HG03039 (cell line): ENCODE measurements around the gene ARL17B.
A peak's percentile ranks its signal among the peaks of the same experiment; 100 is the strongest.
"Not testable (repeated sequence)": the region's sequence is repeated elsewhere in the genome, so short reads cannot be mapped to it uniquely, and the experiment has no call there.

ENCODE experiments used
- ATAC-seq: cut with Tn5 transposase; IDR thresholded peaks from one replicate; pipeline ENCODE4 v1.9.1; 2021; ENCODE audit warnings: mild to moderate bottlenecking, moderate library complexity; ENCODE audit not compliant: unreplicated experiment

ARL17B gene

DNA sequence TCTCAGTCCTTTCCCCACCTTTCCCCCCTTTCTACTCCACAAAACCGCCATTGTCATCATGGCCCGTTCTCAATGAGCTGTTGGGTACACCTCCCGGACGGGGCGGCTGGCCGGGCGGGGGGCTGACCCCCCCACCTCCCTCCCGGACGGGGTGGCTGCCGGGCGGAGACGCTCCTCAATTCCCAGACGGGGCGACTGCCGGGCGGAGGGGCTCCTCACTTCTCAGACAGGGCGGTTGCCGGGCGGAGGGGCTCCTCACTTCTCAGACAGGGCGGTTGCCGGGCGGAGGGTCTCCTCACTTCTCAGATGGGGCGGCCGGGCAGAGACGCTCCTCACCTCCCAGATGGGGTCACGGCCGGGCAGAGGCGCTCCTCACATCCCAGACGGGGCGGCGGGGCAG lies 108.8 kb downstream of the ARL17B start:
- not testable (repeated sequence) for ATAC-seq

DNA sequence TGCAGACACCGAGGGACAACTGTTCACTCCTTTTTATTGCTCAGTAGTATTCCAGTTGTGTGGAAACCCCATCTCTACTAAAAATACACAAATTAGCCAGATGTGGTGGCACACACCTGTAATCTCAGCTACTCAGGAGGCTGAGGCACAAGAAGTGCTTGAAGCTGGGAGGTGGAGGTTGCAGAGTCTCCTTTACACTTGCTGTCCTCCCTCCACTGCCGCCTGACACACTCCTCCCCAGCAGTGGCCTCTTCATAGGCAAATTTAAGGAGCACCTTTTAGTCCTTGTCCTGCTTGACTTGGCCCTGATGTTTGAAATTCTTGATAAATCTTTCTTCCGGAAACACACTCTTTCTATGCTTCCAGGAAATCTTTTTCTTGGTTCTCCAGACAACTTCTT lies 112.4 kb downstream of the ARL17B start:
- not testable (repeated sequence) for ATAC-seq

DNA sequence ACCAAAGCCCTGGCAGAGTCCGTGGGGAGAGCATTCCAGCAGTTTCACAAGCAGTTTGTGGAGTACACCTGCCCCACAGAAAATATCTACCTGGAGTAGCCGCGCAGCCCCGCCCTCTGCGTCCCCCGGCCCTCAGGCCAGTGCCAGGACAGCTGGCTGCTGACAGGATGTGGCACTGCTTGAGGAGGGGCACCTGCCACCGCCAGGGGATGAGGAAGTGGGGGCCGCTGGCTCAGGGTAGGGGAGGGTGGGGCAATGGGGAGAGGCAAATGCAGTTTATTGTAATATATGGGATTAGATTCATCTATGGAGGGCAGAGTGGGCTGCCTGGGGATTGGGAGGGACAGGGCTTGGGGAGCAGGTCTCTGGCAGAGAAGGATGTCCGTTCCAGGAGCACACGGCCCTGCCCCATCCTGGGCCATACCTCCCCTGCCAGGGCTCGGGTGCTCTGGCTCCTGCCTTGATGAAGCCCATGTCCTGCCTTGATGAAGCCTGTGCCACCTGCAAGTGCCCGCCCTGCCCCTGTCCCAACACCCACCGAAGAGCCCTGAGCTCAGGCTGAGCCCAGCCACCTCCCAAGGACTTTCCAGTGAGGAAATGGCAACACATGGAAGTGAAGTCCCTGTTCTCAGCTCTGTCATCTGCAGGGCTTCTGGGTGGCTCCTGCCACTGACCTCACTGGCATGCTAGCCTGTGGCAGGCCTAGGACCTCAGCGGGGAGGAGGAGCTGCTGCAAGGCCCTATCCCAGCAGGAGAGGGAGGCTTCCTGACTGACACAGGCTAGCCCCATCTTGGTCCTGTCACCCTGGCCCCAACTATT lies 116.4 kb downstream of the ARL17B start:
- not testable (repeated sequence) for ATAC-seq

DNA sequence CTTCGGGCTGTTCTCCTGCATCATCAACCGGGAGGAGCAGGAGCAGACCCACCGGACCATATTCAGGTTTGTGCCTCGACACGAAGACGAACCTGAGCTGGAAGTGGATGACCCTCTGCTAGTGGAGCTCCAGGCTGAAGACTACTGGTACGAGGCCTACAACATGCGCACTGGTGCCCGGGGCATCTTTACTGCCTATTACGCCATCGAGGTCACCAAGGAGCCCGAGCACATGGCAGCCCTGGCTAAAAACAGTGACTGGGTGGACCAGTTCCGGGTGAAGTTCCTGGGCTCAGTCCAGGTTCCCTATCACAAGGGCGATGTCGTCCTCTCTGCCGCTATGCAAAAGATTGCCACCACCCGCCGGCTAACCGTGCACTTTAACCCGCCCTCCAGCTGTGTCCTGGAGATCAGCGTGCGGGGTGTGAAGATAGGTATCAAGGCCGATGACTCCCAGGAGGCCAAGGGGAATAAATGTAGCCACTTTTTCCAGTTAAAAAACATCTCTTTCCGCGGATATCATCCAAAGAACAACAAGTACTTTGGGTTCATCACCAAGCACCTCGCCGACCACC lies 117.1 kb downstream of the ARL17B start:
- not testable (repeated sequence) for ATAC-seq

DNA sequence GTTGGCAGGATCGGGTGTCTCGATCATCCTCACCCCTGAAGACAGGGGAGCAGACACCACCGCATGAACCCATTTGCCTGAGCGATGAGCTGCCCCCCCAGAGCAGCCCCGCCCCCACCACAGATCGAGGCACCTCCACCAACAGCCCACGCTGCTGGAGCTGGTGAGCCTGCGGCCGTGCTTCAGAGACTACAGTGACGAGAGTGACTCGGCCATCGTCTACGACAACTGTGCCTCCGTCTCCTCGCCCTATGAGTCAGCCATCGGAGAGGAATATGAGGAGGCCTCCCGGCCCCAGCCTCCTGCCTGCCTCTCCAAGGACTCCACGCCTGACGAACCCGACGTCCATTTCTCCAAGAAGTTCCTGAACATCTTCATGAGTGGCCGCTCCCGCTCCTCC lies 117.6 kb downstream of the ARL17B start:
- not testable (repeated sequence) for ATAC-seq

DNA sequence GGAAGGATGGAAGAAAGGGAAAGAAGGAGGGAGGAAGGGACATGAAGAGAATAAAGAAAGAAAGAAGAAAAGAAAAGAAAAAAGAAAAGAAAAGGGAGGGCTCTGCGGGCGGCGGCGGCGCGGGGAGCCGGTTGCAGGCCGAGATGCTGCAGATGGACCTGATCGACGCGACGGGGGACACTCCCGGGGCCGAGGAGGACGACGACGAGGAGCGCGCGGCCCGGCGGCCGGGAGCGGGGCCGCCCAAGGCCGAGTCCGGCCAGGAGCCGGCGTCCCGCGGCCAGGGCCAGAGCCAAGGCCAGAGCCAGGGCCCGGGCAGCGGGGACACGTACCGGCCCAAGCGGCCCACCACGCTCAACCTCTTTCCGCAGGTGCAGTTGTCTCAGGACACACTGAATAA lies 118.1 kb downstream of the ARL17B start:
- not testable (repeated sequence) for ATAC-seq

DNA sequence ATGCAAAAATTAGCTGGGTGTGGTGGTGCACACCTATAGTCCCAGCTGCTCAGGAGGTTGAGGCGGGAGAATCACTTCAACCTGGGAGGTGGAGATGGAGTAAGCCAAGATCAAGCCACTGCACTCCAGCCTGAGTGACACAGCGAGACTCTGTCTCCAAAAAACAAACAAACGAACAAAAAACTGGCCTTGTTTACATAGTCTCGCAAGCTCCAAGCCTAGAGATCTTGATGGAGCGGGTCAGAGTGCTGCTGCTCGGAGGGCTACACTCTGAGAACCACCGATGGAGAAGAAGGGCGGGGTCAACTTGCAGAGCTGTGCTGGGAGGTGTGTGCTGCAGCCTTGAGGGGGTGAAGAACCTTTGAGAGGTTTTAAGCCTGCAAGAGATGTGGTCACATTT lies 130.2 kb downstream of the ARL17B start:
- ATAC-seq = not testable (repeated sequence)

DNA sequence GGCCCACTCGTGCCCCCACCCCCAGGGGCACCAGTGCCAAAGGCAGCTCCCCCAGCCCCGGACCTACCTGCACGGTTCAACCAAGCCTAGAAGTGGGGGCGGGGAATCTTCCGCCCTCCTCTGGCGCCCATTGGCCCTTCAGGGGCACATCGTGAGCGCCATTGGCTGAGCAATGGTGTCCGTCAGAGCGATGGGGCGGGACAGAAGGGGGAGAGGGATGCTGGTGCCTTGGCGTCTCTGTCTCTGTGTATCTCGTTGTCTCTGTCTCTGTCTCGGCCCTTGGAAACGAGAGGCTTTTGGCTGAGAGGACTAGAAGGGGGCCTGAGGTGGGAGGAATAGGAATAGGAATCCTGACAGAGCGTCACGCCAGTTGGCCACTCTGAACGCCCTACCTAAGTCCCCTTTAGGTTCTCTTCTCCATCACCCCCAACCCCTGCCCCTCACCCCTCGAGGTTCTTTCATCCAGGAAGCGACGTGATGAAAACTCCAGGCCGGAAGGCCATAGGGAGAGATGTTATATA lies 136.2 kb downstream of the ARL17B start:
- peak; percentile 97 for ATAC-seq

DNA sequence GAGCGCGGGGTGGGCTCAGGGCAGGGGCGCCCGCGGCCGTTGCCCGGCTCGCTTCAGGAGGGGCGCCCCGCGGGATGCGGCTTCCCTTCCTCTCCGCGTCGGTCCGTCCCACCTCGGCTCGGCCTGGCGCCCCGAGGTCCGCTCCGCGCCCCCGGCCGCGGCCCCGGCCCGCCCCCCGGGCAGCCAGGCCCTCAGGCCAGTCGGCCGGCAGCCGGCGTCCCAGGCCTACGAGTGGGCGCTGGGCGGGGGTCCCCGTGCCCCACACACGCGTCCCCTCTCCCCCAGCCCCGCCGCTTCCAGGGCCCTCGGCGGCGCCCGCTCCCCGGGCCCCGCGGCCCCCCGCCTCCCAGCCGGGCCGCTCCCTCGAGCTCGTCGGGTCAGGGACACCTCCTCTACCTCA lies 136.7 kb downstream of the ARL17B start:
- ATAC-seq = peak; percentile 28
